Anterior cingulate cortex (tissue), 58 donors: ENCODE measurements around the gene PIK3R2.
A peak's percentile ranks its signal among the peaks of the same experiment; 100 is the strongest.
"Not testable (repeated sequence)": the region's sequence is repeated elsewhere in the genome, so short reads cannot be mapped to it uniquely, and the experiment has no call there.

Experiments
- DNase-seq, 58 donors: peaks; one replicate each; lab custom pipeline; 2025; lab: John Stamatoyannopoulos, UW

The PIK3R2 gene

DNA sequence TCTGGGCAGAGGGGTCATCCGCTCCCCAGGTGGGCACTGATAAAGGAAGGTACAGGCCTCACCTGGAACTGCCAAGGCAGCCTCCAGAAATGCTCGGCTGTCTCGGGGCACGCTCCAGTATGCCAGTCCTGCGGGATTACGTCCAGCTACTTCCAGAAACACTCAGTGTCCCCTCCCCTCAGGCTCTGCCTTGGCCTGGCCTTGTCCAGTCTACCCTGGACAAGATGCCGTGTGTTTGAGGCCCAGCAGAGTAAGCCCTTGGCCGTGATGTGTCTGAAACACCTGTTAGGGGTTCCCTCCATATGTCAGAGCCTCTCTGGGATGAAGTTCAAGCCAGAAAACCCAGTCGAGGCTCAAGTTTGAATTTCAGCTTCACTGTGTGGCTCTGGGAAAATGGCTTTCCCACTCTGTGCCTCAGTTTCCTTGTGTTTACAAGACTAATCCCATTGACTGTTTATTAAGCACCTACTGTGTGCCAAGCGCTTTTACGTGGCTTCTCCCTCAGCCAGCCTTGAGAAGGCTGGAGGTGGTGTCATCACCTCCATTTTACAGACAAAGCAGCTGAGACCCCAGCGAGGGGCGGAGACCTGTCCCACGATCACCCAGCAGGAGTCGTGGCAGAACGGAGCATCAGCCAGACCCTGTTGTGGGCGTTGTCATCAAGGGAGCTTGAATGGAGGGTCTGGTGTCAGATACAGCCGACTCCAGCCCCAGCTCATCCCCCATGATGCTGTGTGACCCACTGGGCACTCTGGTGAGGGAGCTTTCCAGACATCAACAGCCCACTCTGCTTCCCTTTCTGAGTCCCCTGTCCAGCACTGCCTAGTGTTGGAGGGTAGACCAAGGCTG is 2.0 kb upstream of the PIK3R2 start:
- no peak for DNase-seq

DNA sequence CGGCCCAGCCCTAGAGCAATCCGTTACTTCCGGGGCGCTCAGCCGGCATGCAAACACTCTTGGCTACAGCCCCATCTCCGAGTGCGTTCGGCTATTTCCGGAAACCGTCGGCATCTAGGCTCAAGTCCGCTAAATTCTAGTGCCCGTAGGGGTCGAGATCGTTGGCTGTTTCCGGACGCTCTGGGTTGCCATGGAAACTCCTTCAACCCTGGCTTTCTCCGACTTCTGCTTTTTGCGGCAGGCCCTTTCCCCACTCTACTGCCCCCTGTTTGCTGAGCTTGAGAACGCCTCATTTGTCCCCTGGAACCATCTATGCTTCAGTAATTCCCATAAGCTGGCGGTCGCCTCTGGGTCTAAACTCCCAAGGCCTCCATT is 534 bp upstream of the PIK3R2 start:
- DNase-seq = peak; percentile 62 to 98 (median 93)

DNA sequence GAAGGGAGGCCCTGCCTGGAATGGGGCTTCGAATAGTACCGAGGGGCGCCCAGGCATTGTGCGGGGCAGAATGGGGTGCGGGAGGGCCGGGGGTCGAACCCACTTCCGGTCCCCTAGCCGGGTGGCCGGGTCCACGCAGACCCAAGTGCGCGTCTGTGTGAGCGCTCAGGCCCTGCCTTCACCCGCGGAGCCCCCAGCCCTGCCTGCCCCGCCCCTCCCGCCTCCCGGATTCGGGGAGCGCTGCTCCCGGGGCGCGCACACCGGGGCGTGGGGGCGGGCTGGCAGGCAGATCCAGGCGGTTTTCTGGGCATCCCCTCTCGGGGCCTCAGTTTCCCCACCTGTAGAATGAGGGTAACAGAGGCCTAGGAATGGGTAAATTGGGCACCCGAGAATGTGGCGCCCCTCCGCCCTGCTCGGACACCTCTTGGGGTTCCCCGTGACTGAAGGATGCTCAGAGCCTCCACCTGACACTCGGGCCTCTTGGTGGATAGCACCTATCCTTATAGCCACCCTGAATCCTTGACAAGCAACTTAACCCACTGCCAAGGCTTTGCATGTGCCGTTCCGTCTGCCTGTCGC is 682 bp downstream of the PIK3R2 start:
- DNase-seq = peak in 6 of 58 donors; percentile 16 to 45 (median 33)

- no peak for DNase-seq
Measured at GRCh38 chr19:18155095-18156087, 2.4 kb downstream of the PIK3R2 start.

DNA sequence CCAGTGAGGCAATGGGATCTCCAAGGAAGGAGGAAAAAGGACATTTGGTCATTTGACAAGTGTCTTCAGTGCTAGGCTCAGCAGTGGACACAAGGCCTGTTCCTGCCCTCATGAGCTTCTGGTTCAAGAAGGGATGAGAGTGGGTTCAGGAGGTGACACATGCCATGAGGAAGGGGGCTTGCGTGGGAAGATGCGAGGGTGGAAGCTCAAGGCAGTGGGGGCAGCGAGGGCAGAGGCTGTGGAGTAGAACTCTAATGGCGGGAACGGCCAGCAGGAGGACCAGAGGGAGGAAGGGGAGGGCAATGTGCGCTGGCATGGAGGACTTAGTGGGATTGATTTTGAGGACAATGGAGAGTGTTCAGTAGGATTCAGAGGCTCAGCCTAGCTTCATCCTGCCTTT is 3.3 kb downstream of the PIK3R2 start:
- DNase-seq = no peak

DNA sequence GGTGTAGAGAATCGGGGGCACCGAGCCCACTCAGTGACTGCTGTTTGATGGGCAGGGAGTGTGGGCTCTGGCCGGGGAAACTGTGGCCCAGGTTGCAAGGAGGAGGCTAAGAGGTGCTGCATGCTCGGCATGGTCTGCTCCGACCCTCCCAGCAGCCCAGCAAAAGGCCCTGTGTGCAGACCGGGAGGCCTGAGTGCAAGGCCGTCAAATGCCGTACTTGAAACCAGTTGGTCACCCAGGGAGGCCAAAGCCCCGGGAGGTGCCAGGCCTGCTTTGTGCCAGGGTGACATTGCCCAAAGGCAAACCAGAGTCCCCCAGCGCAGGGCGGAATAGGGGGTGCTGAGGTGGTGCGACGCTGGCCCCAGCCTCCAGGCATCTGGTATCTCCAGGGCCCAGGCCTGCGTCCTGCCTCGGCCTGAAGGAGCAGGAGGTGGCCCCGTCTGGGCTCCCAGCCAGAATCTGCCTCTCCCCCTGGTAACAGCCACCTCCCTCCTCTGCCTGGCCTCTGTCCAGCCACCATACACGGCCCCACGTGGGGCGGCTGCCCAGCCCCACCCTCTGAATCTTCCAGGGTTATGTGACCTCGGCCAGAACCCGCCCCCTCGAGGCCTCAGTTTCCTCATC is 4.0 kb downstream of the PIK3R2 start:
- DNase-seq = peak in 55 of 58 donors; percentile 16 to 85 (median 69)

GRCh38 chr19:18157465-18158063 is 4.6 kb downstream of the PIK3R2 start:
- DNase-seq = peak in 55 of 58 donors; percentile 20 to 89 (median 69)

- DNase-seq = no peak
Measured at GRCh38 chr19:18158467-18158866, 5.5 kb downstream of the PIK3R2 start.

GRCh38 chr19:18159059-18159616 is 6.2 kb downstream of the PIK3R2 start:
- not testable (repeated sequence) for DNase-seq

GRCh38 chr19:18159810-18160209 is 6.8 kb downstream of the PIK3R2 start:
- no peak for DNase-seq

DNA sequence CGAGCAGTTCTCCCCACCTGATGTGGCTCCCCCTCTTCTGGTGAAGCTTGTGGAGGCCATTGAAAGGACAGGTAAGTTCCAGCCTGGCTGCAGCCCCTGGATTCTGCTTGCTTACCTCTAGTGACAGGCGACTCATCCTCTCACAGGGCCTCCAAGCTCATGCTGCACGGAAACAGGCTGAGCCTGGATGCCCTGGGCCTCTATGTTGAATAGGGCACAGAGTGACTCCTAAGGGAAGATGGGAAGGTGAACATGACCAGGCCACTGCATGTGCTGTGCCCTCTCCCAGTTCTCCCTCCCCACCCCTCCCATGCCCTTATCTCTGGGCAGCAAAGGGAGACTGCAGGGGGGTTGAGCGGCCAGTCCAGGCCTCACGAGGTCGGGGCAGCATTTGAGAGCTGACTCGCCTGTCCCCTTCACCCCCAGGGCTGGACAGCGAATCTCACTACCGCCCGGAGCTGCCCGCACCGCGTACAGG is 7.6 kb downstream of the PIK3R2 start:
- no peak for DNase-seq

GRCh38 chr19:18160971-18161635 is 8.1 kb downstream of the PIK3R2 start:
- DNase-seq = peak in 50 of 58 donors; percentile 19 to 78 (median 58)

GRCh38 chr19:18161636-18162002 is 8.7 kb downstream of the PIK3R2 start:
- peak in 5 of 58 donors; percentile 41 to 72 (median 54) for DNase-seq

DNA sequence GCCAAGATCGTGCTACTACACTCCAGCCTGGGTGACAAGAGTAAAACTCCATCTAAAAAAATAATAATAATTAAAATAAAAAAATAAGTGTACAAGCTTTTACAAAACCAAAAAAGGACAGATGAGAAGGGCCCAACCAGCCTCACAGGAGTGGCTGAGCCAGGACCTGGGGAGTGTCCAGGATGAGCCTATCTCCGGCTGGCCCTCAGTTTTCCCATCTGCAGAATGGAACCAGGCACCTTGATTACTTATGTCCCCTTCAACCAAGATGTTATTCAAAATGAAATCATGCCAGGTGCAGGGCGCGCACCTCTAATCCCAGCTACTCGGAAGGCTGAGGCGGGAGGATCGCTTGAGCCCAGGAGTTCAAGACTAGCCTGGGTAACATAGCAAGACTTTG is 11.1 kb downstream of the PIK3R2 start:
- no peak for DNase-seq

DNA sequence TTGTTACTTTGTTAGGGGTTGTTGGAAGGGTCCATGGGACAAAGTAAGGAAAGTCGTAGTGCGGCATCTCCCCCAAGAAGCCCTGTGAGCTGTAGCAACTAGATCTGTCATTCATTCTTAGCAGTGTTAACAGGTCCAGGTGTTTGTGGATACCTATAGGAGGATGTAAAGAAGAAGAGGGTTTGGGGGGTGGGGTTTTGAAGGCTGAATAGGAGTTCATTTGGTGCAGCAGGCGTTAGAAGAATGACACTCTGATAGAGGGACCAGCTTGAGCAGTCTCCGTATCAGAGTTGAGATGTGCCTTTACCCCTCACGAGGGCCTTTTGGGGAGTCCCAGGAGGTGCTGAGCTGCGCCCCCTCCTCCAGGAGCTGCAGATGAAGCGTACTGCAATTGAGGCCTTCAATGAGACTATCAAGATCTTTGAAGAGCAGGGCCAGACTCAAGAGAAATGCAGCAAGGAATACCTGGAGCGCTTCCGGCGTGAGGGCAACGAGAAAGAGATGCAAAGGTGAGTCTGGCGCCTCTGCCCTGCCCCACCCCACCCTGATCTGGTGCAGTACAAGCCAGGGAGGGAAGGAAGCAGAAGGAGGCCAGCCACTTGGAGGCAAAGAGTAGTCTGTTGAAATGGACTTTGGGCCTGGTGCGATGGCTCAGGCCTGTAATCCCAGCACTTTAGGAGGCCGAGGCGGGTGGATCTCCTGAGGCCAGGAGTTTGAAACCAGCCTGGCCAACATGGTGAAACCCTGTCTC is 13.0 kb downstream of the PIK3R2 start:
- DNase-seq = no peak

GRCh38 chr19:18167011-18167410 is 14.0 kb downstream of the PIK3R2 start:
- no peak for DNase-seq

DNA sequence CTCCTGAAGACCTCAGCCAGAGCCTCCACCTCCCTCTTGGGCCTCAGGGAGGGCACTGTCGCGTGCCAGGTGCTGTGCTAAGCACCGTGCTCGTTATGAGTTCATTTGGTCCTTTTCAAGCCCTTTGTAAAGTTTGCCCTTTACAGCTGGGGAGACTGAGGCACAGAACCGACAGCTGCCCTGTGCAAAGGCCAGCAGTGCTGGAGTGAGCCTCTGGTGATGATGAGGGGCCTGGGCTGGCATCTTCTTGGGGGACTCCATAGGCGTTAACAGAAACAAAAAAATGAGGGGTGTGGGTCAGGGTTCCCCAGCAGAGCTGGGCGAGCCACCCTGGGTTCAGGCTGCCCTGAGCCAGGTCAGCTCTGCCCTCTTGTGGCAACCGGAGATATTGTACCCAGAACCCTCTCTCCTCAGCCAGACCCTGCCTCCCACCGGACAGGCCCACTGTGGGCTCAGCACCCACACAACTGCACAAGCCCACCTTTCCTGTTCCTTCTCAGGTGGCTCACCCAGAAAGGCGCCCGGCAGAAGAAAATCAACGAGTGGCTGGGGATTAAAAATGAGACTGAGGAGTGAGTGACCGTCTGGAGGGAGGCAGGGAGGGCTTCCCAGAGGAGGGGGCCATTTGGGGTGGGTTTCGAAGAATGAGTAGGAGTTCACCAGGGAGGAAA is 15.1 kb downstream of the PIK3R2 start:
- DNase-seq = peak in 19 of 58 donors; percentile 5 to 39 (median 21)
